HG02623 (cell line): ENCODE data around the gene NPFFR2.
"Not testable (repeated sequence)": the region's sequence is repeated elsewhere in the genome, so short reads cannot be mapped to it uniquely, and the experiment has no call there.

ENCODE experiments used
- ATAC-seq: cut with Tn5 transposase; IDR thresholded peaks from one replicate; pipeline ENCODE4 v1.9.1; 2021; ENCODE audit warnings: moderate library complexity; ENCODE audit not compliant: unreplicated experiment

Gene NPFFR2

GRCh38 chr4:72031868-72032608 is at the start of gene NPFFR2:
Gene NPFFR2, plus strand, starts transcription at chr4:72032000. Its CDS starts 96,592 bp downstream, at chr4:72128592.
- no peak for ATAC-seq

- no peak for ATAC-seq
Observed at GRCh38 chr4:71992571-71993312, 39.1 kb upstream of the NPFFR2 start.

GRCh38 chr4:71994559-71994958 is 37.2 kb upstream of the NPFFR2 start:
- no peak for ATAC-seq

GRCh38 chr4:71995297-71995696 is 36.5 kb upstream of the NPFFR2 start:
- no peak for ATAC-seq

- ATAC-seq = no peak
Observed at GRCh38 chr4:72006586-72006985, 25.2 kb upstream of the NPFFR2 start.

GRCh38 chr4:72011906-72012305 is 19.9 kb upstream of the NPFFR2 start:
- ATAC-seq = no peak

- no peak for ATAC-seq
Observed at GRCh38 chr4:72016011-72016410, 15.8 kb upstream of the NPFFR2 start.

- ATAC-seq = no peak
Observed at GRCh38 chr4:72019688-72020087, 12.1 kb upstream of the NPFFR2 start.

- ATAC-seq = no peak
Observed at GRCh38 chr4:72022553-72022952, 9.2 kb upstream of the NPFFR2 start.

- ATAC-seq = no peak
Observed at GRCh38 chr4:72055566-72055965, 23.8 kb downstream of the NPFFR2 start.

GRCh38 chr4:72063726-72064125 is 31.9 kb downstream of the NPFFR2 start:
- no peak for ATAC-seq

GRCh38 chr4:72067051-72067450 is 35.3 kb downstream of the NPFFR2 start:
- ATAC-seq = no peak

- ATAC-seq = no peak
Observed at GRCh38 chr4:72073816-72074215, 42.0 kb downstream of the NPFFR2 start.

- no peak for ATAC-seq
Observed at GRCh38 chr4:72076562-72076961, 44.8 kb downstream of the NPFFR2 start.

- no peak for ATAC-seq
Observed at GRCh38 chr4:72077346-72077745, 45.5 kb downstream of the NPFFR2 start.

GRCh38 chr4:72084587-72085011 is 52.8 kb downstream of the NPFFR2 start:
- peak; percentile 80 for ATAC-seq

GRCh38 chr4:72090606-72091005 is 58.8 kb downstream of the NPFFR2 start:
- ATAC-seq = not testable (repeated sequence)

GRCh38 chr4:72094059-72094797 is 62.4 kb downstream of the NPFFR2 start:
- ATAC-seq = no peak

GRCh38 chr4:72107456-72107855 is 75.7 kb downstream of the NPFFR2 start:
- no peak for ATAC-seq

- ATAC-seq = no peak
Observed at GRCh38 chr4:72109364-72109763, 77.6 kb downstream of the NPFFR2 start.

- no peak for ATAC-seq
Observed at GRCh38 chr4:72109959-72110497, 78.2 kb downstream of the NPFFR2 start.
